HG03354 (cell line): ENCODE measurements around the gene ZEB1.
"Not testable (repeated sequence)": the region's sequence is repeated elsewhere in the genome, so short reads cannot be mapped to it uniquely, and the experiment has no call there.

ENCODE experiments used
- ATAC-seq: cut with Tn5 transposase; IDR thresholded peaks from one replicate; pipeline ENCODE4 v1.9.1; 2021; ENCODE audit warnings: mild to moderate bottlenecking; ENCODE audit not compliant: unreplicated experiment, poor library complexity, severe bottlenecking

ZEB1 gene

DNA sequence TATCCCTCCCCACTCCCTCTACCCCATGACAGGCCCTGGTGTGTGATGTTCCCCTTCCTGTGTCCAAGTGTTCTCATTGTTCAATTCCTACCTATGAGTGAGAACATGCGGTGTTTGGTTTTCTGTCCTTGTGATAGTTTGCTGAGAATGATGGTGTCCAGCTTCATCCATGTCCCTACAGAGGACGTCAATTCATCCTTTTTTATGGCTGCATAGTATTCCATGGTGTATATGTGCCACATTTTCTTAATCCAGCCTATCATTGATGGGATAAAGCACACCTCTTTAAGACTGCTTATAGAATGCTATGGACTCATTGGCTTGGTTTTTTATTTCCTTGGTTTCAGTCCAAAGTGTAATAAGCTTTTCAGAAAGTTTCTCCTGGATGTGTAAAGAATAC lies 93.4 kb downstream of the ZEB1 start:
- not testable (repeated sequence) for ATAC-seq

DNA sequence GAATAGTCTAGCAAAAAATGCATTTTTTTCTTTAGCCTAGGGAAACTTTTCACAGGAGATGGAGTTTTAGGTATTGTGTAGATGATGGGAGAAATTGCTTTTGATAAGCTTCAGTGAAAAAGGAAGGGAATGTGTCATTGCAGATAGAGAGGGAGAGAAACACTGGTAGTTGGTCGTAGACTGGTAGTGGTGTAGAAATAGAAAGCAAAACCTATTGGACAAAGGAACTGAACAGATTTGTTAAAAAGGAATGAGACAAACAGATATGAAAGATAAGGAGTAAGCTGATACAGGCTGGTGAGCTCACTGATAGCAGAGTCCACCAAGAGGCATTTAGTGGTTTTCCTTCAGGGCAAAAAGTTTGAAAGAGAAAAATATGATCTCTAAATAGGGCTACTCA lies 94.3 kb downstream of the ZEB1 start:
- ATAC-seq = no peak

DNA sequence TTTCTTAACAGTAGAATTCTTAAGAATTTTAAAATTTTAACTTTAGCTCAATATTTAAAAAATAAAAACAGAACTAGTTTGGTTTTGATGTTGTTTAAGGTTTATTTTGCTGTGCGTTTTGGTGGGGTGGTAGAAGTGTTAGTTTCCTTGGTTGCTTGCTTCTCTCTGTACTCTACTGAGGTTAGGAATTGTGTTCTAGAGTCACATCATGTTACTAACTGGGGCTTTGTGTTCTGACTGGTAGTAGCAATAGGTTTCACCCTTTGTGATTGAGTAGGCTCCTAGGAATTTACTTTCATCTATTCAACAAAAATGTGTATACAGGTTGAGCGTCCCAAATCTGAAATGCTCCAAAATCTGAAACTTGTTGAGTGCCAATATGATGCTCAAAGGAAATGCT lies 99.5 kb downstream of the ZEB1 start:
- ATAC-seq = no peak

DNA sequence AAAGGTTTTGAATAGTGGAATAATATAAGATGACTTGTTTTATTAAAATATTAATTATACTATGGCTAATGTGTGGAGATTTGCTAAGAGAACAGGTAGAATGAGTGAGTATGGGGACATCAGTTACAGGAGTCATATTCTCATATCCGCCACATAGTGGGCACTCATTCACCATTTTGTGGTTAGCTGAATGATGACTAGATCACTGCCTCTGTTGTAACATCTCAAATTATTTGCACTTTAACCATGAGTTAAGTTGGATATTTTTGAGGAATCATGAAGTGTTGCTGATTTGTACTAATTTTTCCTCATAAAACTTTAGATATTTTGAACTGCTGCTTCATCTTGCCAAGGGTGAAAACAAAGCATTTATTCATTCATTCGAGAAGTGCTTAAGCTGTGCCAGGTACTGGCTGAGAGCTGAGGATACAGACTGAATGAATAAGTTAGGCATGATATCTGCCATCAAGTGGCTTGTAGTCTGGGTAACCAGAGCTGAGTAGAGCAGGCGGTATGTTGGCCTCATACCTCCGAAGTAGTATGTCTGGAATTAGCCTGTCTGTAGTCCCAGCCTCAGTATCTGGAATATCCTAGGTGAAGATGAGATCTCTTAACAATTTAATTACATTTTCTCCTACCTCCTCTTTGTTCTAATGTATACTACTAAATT lies 100.5 kb downstream of the ZEB1 start:
- ATAC-seq = no peak

DNA sequence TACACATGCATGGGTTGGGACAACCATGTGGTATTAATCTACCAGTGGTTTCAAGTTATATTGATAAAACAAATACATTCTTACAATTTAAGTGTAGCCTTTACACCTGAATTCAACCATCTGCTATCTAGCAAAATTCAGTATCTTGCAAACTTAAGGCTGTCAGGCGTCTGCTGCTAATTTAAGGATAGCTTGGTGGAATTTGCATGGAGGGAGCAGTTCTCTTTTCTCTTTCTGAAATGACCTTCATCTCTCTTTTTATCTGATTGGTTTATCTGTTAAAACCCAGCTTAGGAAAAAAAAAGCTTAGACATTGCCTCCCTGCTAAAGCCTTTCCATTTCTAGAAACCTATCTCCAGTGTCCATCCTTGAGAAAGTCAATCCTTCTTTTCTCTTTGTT lies 102.3 kb downstream of the ZEB1 start:
- ATAC-seq = no peak

DNA sequence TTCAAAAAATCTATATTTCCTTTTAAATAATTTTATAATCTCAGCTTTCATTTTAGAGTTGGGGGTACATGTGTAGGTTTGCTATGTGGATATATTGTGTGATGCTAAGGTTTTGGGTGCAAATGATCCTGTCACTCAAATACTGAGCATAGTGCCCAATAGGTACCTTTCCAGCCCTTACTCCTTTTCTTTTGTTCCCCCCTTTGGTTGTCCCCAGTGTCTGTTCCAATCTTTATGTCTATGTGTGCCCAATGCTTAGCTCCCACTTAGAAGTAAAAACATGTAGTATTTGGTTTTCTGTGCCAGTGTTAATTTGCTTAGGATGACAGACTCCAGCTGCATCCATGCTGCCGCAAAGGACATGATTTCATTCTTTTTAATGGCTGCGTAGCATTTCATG lies 103.6 kb downstream of the ZEB1 start:
- no peak for ATAC-seq

DNA sequence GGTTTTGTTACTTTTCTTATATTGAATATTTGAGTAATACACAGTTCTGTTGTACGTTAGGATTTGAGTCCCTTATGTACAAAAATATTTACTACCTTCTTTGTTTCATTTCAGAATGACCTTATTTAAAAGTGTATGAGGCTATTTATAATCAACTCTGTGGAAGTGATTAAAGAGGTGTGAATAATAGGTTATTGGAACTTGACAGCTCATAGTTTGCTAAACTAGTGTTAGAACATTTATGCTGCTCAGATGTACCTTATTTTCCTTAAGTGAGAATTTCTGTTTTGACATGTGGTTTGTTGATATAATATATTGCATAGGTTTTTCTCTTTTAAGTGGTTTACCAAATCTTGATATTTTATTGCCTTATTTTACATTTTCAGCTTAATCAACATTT lies 105.5 kb downstream of the ZEB1 start:
- no peak for ATAC-seq

DNA sequence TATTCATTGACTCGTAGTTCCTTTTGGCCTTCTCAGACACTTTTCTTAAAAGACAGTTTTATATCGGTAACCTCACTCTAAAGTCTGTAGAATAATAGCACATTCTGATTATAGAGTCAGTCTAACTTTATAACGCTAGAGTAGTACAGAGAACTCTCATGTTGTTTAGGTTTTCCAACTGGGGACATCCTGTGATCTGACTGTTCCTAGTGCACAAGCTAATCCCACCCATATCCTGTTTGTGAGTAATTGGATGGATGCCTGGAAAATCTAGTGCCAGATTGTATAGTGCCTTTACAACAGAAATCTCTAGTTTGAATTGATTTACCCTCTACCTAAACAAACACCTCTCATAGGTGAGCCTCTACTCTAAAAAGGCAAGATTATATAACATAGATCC lies 107.4 kb downstream of the ZEB1 start:
- ATAC-seq = no peak

DNA sequence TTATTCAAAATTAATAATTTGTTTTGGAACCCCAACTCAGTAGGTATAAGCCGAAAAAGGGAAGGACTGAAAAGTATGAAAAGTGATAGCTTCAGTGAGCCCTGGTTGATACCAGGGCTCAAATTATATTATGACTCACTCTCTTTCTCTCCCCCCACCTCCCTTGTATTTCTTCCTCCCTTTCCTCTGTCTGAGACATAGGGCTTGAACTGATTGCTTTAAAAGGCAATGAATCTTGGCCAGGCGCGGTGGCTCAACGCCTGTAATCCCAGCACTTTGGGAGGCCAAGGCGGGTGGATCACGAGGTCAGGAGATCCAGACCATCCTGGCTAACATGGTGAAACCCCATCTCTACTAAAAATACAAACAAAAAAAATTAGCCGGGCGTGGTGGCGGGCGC lies 108.3 kb downstream of the ZEB1 start:
- not testable (repeated sequence) for ATAC-seq

DNA sequence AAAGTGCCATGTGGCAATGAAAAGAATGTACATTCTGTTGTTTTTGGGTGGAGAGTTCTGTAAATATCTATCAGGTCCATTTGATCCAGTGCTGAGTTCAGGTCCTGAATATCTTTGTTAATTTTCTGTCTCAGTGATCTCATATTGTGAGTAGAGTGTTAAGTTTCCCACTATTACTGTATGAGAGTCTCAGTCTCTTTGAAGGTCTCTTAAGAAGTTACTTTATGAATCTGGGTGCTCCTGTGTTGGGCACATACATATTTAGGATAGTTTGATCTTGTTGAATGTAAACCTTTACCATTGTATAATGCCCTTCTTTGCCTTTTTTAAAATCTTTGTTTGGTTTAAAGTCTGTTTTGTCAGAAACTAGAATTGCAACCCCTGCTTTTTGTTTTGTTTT lies 109.5 kb downstream of the ZEB1 start:
- ATAC-seq = not testable (repeated sequence)

DNA sequence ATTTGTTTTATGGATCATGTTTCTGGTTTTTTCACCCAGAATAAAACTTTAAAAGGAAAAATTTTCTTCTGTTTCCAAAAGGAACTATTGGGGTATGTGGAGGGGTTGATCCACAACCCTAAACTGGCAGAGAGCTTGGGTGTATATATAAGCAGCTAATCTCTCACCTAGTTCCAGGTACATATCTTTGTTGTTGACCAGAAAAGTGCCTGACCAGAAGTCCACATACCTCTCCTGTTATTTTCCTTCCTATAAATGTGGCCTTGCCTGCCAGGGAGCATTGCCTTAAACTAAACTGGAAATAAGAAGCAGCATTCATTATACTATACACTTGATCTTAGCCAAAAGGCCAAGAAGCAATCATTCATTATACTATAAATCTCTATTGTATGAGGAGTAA lies 112.0 kb downstream of the ZEB1 start:
- no peak for ATAC-seq

DNA sequence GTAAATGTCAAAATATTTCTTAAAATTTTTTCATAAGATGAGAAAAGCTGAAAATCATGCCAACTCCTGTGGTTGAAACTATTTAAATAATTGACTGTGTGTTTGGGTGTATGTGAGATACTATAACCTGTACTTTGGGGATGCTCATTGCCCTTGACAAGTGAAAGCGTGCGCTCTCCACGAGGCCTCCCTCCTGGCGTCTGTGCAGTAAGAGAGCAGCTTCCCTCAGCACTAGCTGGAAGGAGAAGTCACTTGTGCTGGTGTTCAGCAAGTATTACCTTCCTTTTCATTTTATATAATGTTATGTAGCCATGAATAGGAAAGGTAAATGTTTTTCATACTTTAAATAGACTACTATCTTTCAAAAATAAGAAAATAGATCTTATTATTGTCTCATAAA lies 118.9 kb downstream of the ZEB1 start:
- no peak for ATAC-seq

DNA sequence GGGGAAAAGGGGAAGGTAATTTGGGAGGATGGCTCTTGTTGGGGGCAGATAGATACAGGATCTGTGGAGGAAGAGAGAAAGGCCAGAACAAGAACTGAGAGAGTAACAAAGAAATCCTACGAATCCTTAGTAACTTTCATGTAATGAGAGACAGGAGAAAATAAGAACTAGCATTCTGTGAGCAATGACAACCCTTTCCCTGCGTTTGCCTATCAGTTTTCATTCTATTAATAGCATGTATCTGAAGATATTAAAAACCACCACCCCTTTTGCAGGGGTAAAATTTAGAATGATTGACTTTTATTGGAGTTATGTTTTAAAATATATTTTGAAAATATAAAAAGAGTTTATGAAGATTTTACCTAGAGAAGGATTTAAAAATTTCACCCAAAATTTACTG lies 132.8 kb downstream of the ZEB1 start:
- ATAC-seq = no peak

DNA sequence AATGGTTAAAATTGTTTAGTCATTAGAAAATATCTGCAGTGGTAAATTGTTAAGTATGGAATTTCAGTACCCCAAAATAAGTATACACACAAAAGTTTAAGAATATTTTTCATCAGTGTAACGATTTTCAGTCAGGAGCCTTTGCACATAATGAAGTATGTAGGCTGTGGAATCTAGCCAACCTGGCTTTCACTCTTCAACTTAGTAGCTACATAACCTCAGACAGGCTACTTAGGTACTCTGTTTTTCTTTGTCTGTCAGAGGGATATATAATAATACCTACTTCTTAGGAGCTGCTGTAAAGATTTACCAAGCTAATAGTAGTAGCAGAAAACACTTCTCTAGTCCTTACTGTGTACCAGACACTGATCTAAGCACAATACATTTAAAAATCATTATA lies 137.5 kb downstream of the ZEB1 start:
- ATAC-seq = no peak

DNA sequence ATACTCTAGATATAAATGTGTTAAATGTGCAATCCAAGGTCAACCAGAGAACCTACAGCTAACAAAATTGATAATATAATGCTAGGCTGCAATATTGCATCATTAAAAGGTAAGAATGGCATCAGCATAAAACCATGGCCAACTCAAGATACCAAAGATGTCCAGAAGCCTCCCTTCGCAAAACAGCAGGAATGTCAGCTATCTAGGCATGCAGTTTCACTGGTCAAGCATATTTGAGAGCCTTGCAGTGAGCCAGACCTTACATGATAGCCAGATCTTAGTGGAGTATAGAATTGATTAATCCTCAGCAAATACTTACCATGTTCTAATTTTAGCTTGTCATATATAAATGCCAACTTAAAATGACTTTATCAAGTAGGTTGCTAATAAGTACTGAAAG lies 138.8 kb downstream of the ZEB1 start:
- no peak for ATAC-seq

DNA sequence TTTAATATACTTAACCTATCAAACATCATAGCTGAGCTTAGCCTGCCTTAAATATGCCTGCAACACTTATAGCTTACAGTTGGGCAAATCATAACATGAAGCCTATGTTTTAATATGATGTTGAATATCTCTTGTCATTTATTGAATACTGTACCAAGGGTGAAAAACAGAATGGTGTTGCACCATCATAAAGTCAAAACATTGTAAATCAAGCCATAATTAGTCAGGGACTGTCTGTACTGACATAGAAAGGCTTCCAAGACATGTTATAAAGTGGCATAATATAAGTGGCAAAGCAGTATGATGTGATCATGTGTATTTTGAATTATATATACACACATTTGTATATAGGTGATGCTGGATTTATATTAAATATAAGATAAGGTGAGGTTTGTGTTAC lies 140.0 kb downstream of the ZEB1 start:
- ATAC-seq = no peak

DNA sequence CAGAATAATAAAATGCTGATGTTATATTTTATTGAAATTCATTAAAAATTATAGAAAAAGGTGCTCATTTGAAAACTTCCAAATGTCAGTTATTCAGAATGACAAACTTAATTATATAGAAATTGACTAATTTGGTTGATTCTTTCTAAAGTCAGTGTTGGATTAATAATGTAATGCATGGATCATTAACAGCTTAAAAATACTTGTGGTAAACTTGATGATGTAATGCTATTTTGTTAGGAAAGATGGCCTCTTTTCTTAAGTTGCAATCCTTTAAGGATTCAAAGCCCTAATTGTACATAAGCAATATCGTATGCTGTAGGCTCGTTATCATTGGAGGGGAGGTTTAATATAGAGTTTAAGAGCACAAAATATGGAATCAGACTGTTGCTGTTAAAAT lies 141.2 kb downstream of the ZEB1 start:
- no peak for ATAC-seq

DNA sequence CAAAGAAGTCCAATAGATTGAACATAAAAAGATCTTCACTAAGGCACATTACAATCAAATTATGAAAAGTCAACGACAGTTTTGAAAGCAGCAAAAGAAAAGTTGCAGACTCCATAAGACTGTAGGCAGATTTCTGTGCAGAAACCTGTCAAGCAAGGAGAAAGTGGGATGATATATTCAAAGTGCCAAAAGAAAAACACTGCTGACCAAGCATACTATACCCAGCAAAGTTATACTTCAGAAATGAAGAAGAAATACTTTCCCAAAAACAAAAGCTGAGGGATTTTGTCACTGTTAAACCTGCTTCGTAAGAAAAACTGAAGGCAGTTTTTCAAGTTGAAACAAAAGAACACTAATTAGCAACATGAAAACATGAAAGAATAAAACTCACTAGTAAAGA lies 145.5 kb downstream of the ZEB1 start:
- ATAC-seq = no peak

DNA sequence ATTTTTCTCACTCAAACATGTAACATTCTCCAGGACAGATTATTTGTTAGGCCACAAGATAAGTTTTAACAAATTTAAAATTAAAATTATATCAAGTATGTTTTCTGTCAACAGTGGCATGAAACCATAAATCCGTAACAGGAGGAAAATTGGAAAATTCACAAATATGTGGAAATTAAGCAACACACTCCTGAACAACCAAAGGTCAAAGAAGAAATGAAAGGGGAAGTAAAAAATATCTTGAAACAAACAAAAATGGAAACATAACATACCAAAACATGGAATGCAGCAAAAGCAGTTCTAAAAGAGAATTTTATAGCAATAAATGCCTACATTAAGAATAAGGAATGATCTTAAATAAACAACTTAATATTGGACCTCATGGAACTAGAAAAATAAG lies 147.3 kb downstream of the ZEB1 start:
- ATAC-seq = no peak

DNA sequence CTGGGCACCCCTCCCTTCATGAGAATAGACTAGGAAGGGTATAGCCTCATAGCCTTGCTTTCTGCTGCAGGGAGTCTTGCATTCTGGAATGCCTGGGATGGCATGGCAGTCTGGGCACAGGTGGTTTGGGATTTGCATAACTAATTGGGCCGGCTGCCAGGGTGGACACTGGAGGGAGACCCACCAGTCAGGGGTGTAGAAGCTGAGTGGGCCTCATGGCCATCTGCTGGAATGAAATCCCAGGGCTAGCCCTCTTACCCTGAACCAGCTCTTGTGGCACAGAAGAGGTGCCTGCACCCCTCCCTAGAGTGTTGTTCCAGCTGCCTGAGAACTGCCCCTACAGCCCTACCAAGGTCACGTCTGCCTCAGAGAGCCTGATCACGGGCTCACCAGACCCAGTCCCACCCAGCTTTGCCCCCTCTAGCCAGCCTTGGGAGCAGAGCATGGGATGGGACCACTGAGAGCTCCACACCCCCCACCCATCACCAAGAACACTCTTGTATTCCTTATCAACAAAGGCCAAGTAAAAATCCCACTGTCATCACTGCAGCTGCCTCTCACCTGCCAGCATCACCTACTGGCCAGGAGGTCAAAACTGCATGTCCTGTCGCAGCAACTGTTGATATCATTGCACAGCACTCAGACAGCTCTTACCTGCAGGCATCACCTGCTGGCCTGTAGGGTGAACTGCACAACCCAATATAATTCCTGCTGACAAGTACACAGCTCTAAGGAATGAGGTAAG lies 148.9 kb downstream of the ZEB1 start:
- no peak for ATAC-seq

DNA sequence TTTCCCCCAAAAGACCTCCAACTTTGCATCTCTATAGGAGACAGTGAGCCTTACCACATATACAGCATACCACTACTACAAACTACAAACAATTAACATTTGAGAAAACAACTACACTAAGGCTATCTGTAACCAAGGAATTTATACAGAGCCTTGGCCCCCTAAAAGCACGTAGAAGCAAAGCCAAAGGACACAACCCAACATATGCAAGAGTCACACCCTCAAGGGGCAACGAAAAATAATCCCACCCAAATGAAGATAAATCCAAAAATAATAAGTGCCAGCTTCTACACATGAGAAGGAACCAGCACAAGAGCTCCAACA lies 149.5 kb downstream of the ZEB1 start:
- no peak for ATAC-seq

DNA sequence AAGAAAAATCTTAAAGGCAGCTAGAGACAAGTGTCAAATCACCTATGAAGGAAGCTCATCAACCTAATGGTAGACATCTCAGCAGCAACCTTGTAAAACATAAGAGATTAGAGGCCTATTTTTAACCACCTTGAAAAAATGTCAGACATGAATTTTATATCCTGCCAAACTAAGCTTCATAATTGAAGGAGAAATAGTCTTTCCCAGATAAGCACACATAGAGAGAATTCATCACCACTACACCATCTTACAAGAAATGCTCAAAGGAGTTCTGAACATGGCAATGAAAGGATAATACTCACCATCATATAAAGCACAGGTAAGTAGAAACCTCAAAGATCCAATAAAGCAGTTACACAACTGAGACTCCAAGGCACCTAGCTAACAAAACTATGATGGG lies 156.5 kb downstream of the ZEB1 start:
- no peak for ATAC-seq
